IMR-90 (cell line): Measurements from ENCODE around the gene ATP6AP1. TPM values are rescaled to one million over a fixed set of nuclear protein-coding genes. Genes with fewer than 3 reads are reported as not detected.
"Not testable (repeated sequence)": the region's sequence is repeated elsewhere in the genome, so short reads cannot be mapped to it uniquely, and the experiment has no call there.

Experiments used
- ATAC-seq: fragments of 200-7000 bp; cut with Tn5 transposase; 2 replicates; pipeline ENCODE4 v1.9.1; 2020; ENCODE audit warnings: low read depth, mild to moderate bottlenecking, moderate library complexity
- BruUV-seq: library from RNA; stranded (reverse); fragments of 400-500 nt; replicated peaks from 2 replicates; lab custom pipeline; 2021; lab: Mats Ljungman, UMichigan
- CTCF ChIA-PET: fragments of 300-600 bp; formaldehyde crosslinking; extraction: SDS; loops from one replicate; lab custom pipeline; 2021; ENCODE audit warnings: antibody characterized with exemption; lab: Yijun Ruan, JAX
- POLR2A ChIA-PET: fragments of 300-600 bp; sonication (Branson Sonifier 250); formaldehyde crosslinking; loops from one replicate; lab custom pipeline; 2022; ENCODE audit warnings: antibody characterized with exemption; ENCODE audit not compliant: unreplicated experiment; lab: Charles Lee
- DNase-seq: peaks from one replicate; pipeline ENCODE4 v3.0.0; 2013
- H2AFZ ChIP-seq: replicated peaks from 2 replicates; pipeline ENCODE3; 2013; ENCODE audit warnings: low read length, mild to moderate bottlenecking; ENCODE audit not compliant: poor library complexity
- H2AK5ac ChIP-seq: 2 replicates; pipeline ENCODE4 v1.6.1; 2013; ENCODE audit warnings: low read depth, low read length, inconsistent platforms
- H2AK9ac ChIP-seq: replicated peaks from 2 replicates; pipeline ENCODE3; 2013; ENCODE audit warnings: mild to moderate bottlenecking, low read depth, low read length, moderate library complexity; ENCODE audit not compliant: poor library complexity
- H2BK120ac ChIP-seq: 2 replicates; pipeline ENCODE4 v1.6.1; 2013; ENCODE audit warnings: low read depth, low read length, inconsistent platforms
- H2BK15ac ChIP-seq: 3 replicates; pipeline ENCODE4 v1.6.1; 2013; ENCODE audit warnings: low read depth, low read length, inconsistent platforms
- H2BK20ac ChIP-seq: 2 replicates; pipeline ENCODE4 v1.6.1; 2013; ENCODE audit warnings: low read depth, mild to moderate bottlenecking, inconsistent platforms, low read length, moderate library complexity
- H2BK5ac ChIP-seq: 2 replicates; pipeline ENCODE4 v1.6.1; 2013; ENCODE audit warnings: mild to moderate bottlenecking, low read depth, low read length, inconsistent platforms; ENCODE audit not compliant: poor library complexity, severe bottlenecking
- H3K14ac ChIP-seq: replicated peaks from 2 replicates; pipeline ENCODE4 v1.6.1; 2013; ENCODE audit warnings: low read depth, low read length, inconsistent platforms
- H3K18ac ChIP-seq: 2 replicates; pipeline ENCODE4 v1.6.1; 2013; ENCODE audit warnings: low read depth, low read length, control low read depth
- H3K23ac ChIP-seq: 2 replicates; pipeline ENCODE4 v1.6.1; 2013; ENCODE audit warnings: low read depth, low read length, inconsistent platforms
- H3K27ac ChIP-seq: 2 replicates; pipeline ENCODE4 v1.5.1; 2013; ENCODE audit warnings: mild to moderate bottlenecking, control low read depth, low read length; ENCODE audit not compliant: insufficient read depth
- H3K27me3 ChIP-seq: 2 replicates; pipeline ENCODE4 v1.6.1; 2013; ENCODE audit warnings: low read length; ENCODE audit not compliant: control insufficient read depth, insufficient read depth
- H3K36me3 ChIP-seq: 2 replicates; pipeline ENCODE4 v1.6.1; 2013; ENCODE audit warnings: low read length, mixed read lengths; ENCODE audit not compliant: control insufficient read depth, insufficient read depth
- H3K4ac ChIP-seq: 2 replicates; pipeline ENCODE4 v1.6.1; 2013; ENCODE audit warnings: low read depth, low read length, inconsistent platforms
- H3K4me1 ChIP-seq: 2 replicates; pipeline ENCODE4 v1.6.1; 2013; ENCODE audit warnings: low read length, mixed read lengths; ENCODE audit not compliant: control insufficient read depth, insufficient read depth
- H3K4me2 ChIP-seq: 2 replicates; pipeline ENCODE4 v1.6.1; 2013; ENCODE audit warnings: low read depth, mild to moderate bottlenecking, control low read depth, low read length, moderate library complexity
- H3K4me3 ChIP-seq: 2 replicates; pipeline ENCODE4 v1.5.1; 2013; ENCODE audit warnings: low read depth, mild to moderate bottlenecking, control low read depth, low read length, moderate library complexity; ENCODE audit not compliant: insufficient read depth
- H3K56ac ChIP-seq: 2 replicates; pipeline ENCODE4 v1.6.1; 2013; ENCODE audit warnings: low read length, inconsistent platforms; ENCODE audit not compliant: insufficient read depth; ENCODE audit errors: extremely low read depth
- H3K79me1 ChIP-seq, 2 experiments: 2 replicates each; pipeline ENCODE4 v1.6.1; 2013; ENCODE audit warnings: low read length in 2 of 2, inconsistent platforms in 1 of 2, low read depth in 1 of 2
- H3K9ac ChIP-seq: 2 replicates; pipeline ENCODE4 v1.6.1; 2013; ENCODE audit warnings: low read depth, low read length, control low read depth
- H3K9me1 ChIP-seq: 2 replicates; pipeline ENCODE4 v1.6.1; 2013; ENCODE audit warnings: low read length, inconsistent platforms; ENCODE audit not compliant: insufficient read depth
- H3K9me3 ChIP-seq: 2 replicates; pipeline ENCODE4 v1.6.1; 2013; ENCODE audit warnings: low read length; ENCODE audit not compliant: control insufficient read depth, insufficient read depth
- H4K20me1 ChIP-seq: 2 replicates; pipeline ENCODE4 v1.6.1; 2013; ENCODE audit warnings: low read length, inconsistent platforms; ENCODE audit not compliant: insufficient read depth
- H4K5ac ChIP-seq: 2 replicates; pipeline ENCODE4 v1.6.1; 2013; ENCODE audit warnings: mild to moderate bottlenecking, low read depth, low read length, control low read depth
- H4K8ac ChIP-seq, 2 experiments: 2 replicates each; pipeline ENCODE4 v1.6.1; 2013; ENCODE audit warnings: low read depth in 2 of 2, low read length in 2 of 2, control low read depth in 1 of 2, inconsistent platforms in 1 of 2
- H4K91ac ChIP-seq: 2 replicates; pipeline ENCODE4 v1.6.1; 2013; ENCODE audit warnings: low read depth, low read length, inconsistent platforms; ENCODE audit not compliant: insufficient read depth
- RFX5 ChIP-seq: IDR thresholded peaks from 2 replicates; pipeline ENCODE4 v1.8.0; 2012; ENCODE audit warnings: low read depth, mild to moderate bottlenecking, low read length, moderate library complexity
- SMC3 ChIP-seq: fragments of 150-350 bp; IDR thresholded peaks from 2 replicates; pipeline ENCODE4 v1.6.1; 2016; ENCODE audit warnings: low read depth, mild to moderate bottlenecking, antibody characterized with exemption, low read length, moderate library complexity
- WGBS, 2 experiments: methylation state at CpG; one replicate each; pipeline versions ENCODE4 v1.1.5 to v1.1.7; 2013; ENCODE audit warnings: missing lambda C conversion rate in 2 of 2; ENCODE audit not compliant: insufficient read length in 1 of 2; ENCODE audit errors: extremely low coverage in 2 of 2; 5-methylcytosine and 5-hydroxymethylcytosine counted together
- dilution Hi-C: fragments of 300-500 bp; cut with HindIII; formaldehyde crosslinking; loops from one replicate; pipeline ENCODE4 v1.14.3; 2018; ENCODE audit warnings: low sequenced_read_pairs; ENCODE audit not compliant: unreplicated experiment
- in situ Hi-C: fragments of 300-500 bp; cut with MboI; formaldehyde crosslinking; loops from 3 replicates; pipeline ENCODE4 v1.14.3; 2019; ENCODE audit warnings: low sequenced_read_pairs, inconsistent platforms, mixed read lengths
- intact Hi-C: fragments of 100-400 bp; cut with micrococcal nuclease; formaldehyde crosslinking; loops from 2 replicates; pipeline ENCODE4 v1.10.0; 2022
- polyA plus RNA-seq, 3 experiments: library from polyadenylated mRNA; depleted of rRNA; stranded (reverse); fragments of >200 nt; gene quantifications; 2 replicates each; pipeline ENCODE4 v1.2.3, GENCODE V29; 2012; ENCODE audit warnings: low replicate concordance in 1 of 3
- total RNA-seq: library from RNA; depleted of rRNA; stranded (reverse); fragments of >200 nt; gene quantifications from 2 replicates; pipeline ENCODE4 v1.2.3, GENCODE V29; 2012
- TF ChIP-seq, protein P1 (sequence below): conservative IDR thresholded peaks from 2 replicates; pipeline ENCODE4 v1.5.1; 2012; ENCODE audit warnings: mild to moderate bottlenecking, low read depth, low read length, improper control_type of control experiment

Gene ATP6AP1
- total and polyA plus RNA-seq, 2 of the 4 experiments (the other 2 are of a cell fraction) = 13.8 to 96.7 TPM

DNA sequence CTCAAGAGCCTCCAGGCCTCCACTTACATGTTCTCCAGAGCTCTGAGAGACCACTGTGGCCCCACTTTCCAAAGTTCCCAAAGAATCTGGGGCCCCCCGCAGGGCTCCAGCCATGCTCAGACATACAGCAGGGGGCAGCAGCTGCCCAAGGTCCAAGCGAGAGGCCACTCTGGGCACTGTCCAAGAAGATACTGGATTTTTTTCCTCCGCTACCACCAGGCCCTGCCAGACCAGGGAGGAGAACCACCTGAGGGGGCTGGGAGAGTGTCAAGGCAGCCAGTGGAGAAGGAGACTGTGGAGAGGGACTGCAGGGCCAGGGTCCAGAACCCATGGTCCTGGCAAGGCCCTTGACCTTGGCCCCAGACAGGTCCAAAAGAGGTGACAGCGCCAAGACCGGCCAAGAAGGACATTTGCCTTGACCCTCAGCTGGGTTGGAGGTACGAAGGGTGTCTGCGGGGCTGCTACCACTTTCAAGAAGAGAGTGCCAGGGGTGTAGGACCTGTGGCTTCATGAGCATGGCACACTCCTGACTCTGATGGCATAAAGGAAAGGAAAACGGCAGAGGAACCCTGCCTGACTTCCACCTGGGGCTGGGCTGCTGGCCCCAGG, 44.1 kb upstream of the ATP6AP1 start:
- H2BK5ac ChIP-seq = no peak overlapping the region
- H3K79me1 ChIP-seq = peaks cover 0 to 19% of the 10 kb centered on the region in 2 experiments; a peak in 2 of 4 replicates
- intact Hi-C loops = no loop called here
- H2BK120ac ChIP-seq = no peak overlapping the region
- peaks cover 2% of the 10 kb centered on the region; the same call in 1 of the 2 replicates for H3K4me1 ChIP-seq
- CTCF ChIA-PET = interaction anchor here (0.9 kb wide), 1 partner anchor 9 kb away, joined by 4 read pairs; no protein-coding TSS in a partner anchor
- peaks cover 11% of the 10 kb centered on the region; the same call in 1 of the 2 replicates for H3K36me3 ChIP-seq
- ATAC-seq = no peak
- H3K56ac ChIP-seq = no peak overlapping the region
- H3K27me3 ChIP-seq = no peaks in the 10 kb centered on the region
- H2AK5ac ChIP-seq = no peak overlapping the region
- no peak overlapping the region for H3K4ac ChIP-seq
- no peak overlapping the region for H3K4me2 ChIP-seq
- H3K9me3 ChIP-seq = no peaks in the 10 kb centered on the region
- H3K18ac ChIP-seq = no peak overlapping the region
- TF ChIP-seq SMC3 (peak; percentile 37; the same call in 1 of the 2 replicates), RFX5 (no peak)
- TF ChIP-seq, protein P1, sequence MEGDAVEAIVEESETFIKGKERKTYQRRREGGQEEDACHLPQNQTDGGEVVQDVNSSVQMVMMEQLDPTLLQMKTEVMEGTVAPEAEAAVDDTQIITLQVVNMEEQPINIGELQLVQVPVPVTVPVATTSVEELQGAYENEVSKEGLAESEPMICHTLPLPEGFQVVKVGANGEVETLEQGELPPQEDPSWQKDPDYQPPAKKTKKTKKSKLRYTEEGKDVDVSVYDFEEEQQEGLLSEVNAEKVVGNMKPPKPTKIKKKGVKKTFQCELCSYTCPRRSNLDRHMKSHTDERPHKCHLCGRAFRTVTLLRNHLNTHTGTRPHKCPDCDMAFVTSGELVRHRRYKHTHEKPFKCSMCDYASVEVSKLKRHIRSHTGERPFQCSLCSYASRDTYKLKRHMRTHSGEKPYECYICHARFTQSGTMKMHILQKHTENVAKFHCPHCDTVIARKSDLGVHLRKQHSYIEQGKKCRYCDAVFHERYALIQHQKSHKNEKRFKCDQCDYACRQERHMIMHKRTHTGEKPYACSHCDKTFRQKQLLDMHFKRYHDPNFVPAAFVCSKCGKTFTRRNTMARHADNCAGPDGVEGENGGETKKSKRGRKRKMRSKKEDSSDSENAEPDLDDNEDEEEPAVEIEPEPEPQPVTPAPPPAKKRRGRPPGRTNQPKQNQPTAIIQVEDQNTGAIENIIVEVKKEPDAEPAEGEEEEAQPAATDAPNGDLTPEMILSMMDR = peak; percentile 43
- POLR2A ChIA-PET = no interaction called here
- H3K27ac ChIP-seq = no peak overlapping the region
- no peak overlapping the region for H2AFZ ChIP-seq
- H3K23ac ChIP-seq = no peak overlapping the region
- peaks cover 17% of the 10 kb centered on the region for H4K20me1 ChIP-seq
- H2BK20ac ChIP-seq = no peak overlapping the region
- in situ Hi-C loops = no loop called here
- no peak overlapping the region for H3K14ac ChIP-seq
- WGBS, 2 experiments = no CpG with 5 or more reads among the region's 8 CpGs
- no peak overlapping the region for H2BK15ac ChIP-seq
- no TSS peak for BruUV-seq
- DNase-seq = no peak
- no peak overlapping the region for H4K91ac ChIP-seq
- H3K9ac ChIP-seq = no peak overlapping the region
- H2AK9ac ChIP-seq = no peak overlapping the region
- H3K9me1 ChIP-seq = no peaks in the 10 kb centered on the region
- H4K5ac ChIP-seq = no peak overlapping the region
- H3K4me3 ChIP-seq = no peak overlapping the region
- dilution Hi-C loops = no loop called here
- H4K8ac ChIP-seq = no peak overlapping the region

DNA sequence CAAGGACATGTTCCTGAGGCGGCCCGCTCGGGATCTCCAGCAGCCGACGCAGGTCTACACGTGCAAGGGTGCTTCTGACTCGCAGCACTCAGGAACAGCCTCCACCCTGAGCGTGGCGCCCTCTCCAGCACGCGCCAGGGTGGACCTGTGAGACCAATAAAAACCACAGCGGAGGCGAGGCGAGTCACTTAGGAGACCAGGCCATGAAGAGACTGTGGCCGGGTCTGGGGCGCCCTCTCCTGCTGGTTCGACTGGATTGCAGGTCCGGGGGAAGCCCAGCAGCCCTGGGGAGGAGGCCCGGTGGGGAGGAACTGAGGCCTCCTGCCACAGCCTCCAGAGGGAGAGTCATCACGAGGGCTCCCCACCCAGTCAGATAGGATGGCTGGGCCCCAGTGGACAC, 40.4 kb upstream of the ATP6AP1 start:
- H2AFZ ChIP-seq, CTCF ChIA-PET, H3K4me3 ChIP-seq, H3K23ac ChIP-seq, H3K27ac ChIP-seq, H4K8ac ChIP-seq, H4K5ac ChIP-seq, in situ Hi-C loops, H3K9me1 ChIP-seq, H3K18ac ChIP-seq, H2BK5ac ChIP-seq, H3K9ac ChIP-seq, POLR2A ChIA-PET, H3K79me1 ChIP-seq, H3K14ac ChIP-seq, H4K91ac ChIP-seq, H2BK15ac ChIP-seq, ATAC-seq, BruUV-seq, H2BK120ac ChIP-seq, intact Hi-C loops, H4K20me1 ChIP-seq, H3K4me2 ChIP-seq, H3K9me3 ChIP-seq, H3K4me1 ChIP-seq, H2AK9ac ChIP-seq, DNase-seq, H2BK20ac ChIP-seq, H3K4ac ChIP-seq, dilution Hi-C loops, H3K36me3 ChIP-seq, H3K27me3 ChIP-seq, H3K56ac ChIP-seq, H2AK5ac ChIP-seq: not testable (repeated sequence)
- no CpG with 5 or more reads among the region's 20 CpGs for WGBS, 2 experiments
